ENCODE measurements around the gene KCP.

The KCP gene

GRCh38 chr7:128852537-128853254, 57.8 kb downstream of the KCP start:
- no peak for DNase-seq

- no peak for DNase-seq
These were observed 60.6 kb downstream of the KCP start for GRCh38 chr7:128849804-128850490.

- no peak for DNase-seq
These were observed 61.4 kb downstream of the KCP start for GRCh38 chr7:128849156-128849515.

GRCh38 chr7:128848289-128849155, 62.0 kb downstream of the KCP start:
- DNase-seq, result no peak

- no peak for DNase-seq
These were observed 62.7 kb downstream of the KCP start for GRCh38 chr7:128847721-128848211.

GRCh38 chr7:128846781-128847444, 63.6 kb downstream of the KCP start:
- no peak for DNase-seq

GRCh38 chr7:128845987-128846386, 64.5 kb downstream of the KCP start:
- DNase-seq, result no peak

GRCh38 chr7:128845475-128845874, 65.0 kb downstream of the KCP start:
- DNase-seq, result no peak

GRCh38 chr7:128844777-128845311, 65.7 kb downstream of the KCP start:
- DNase-seq, result no peak

GRCh38 chr7:128843938-128844621, 66.4 kb downstream of the KCP start:
- no peak for DNase-seq

- DNase-seq, result no peak
These were observed 67.6 kb downstream of the KCP start for GRCh38 chr7:128842674-128843641.

GRCh38 chr7:128841921-128842673, 68.4 kb downstream of the KCP start:
- peak; percentile 71 for DNase-seq

- no peak for DNase-seq
These were observed 69.3 kb downstream of the KCP start for GRCh38 chr7:128841171-128841690.

- no peak for DNase-seq
These were observed 70.0 kb downstream of the KCP start for GRCh38 chr7:128840326-128841170.

GRCh38 chr7:128839751-128840177, 70.7 kb downstream of the KCP start:
- DNase-seq, result no peak

- DNase-seq, result no peak
These were observed 71.4 kb downstream of the KCP start for GRCh38 chr7:128838981-128839731.

- DNase-seq, result no peak
These were observed 72.3 kb downstream of the KCP start for GRCh38 chr7:128838109-128838779.
